ENCODE results near the gene GAA. TPM values are rescaled to one million over a fixed set of nuclear protein-coding genes. Genes with fewer than 3 reads are reported as not detected.

The GAA gene
- total RNA-seq, 2 experiments from 2014 or later, result 22.2 to 22.4 TPM

GRCh38 chr17:80137131-80137530, 35.8 kb downstream of the GAA start:
- no peak overlapping the region for H3K4me3 Mint-ChIP-seq
- no peaks in the 10 kb centered on the region for H3K9me3 Mint-ChIP-seq
- ATAC-seq (ENCODE audit: poor library complexity) (no peak), DNase-seq (no peak)
- Histone ChIP-seq H3K27me3 (ENCODE audit: control insufficient read depth in 1 of 2, insufficient read depth in 2 of 2, low read length in 2 of 2) (no peaks in the 10 kb centered on the region), H3K36me3 (ENCODE audit: insufficient read depth, low read length) (peaks cover 93% of the 10 kb centered on the region), H3K27ac (ENCODE audit: low read depth in 1 of 2, low read length in 2 of 2) (no peak overlapping the region), H3K4me3 (ENCODE audit: low read length) (no peak overlapping the region), H3K4me1 (ENCODE audit: insufficient read depth, low read length) (no peaks in the 10 kb centered on the region), H3K9me3 (ENCODE audit: control insufficient read depth in 1 of 2, insufficient read depth in 1 of 2, low read length in 2 of 2) (no peaks in the 10 kb centered on the region)
- TF ChIP-seq, protein P1, sequence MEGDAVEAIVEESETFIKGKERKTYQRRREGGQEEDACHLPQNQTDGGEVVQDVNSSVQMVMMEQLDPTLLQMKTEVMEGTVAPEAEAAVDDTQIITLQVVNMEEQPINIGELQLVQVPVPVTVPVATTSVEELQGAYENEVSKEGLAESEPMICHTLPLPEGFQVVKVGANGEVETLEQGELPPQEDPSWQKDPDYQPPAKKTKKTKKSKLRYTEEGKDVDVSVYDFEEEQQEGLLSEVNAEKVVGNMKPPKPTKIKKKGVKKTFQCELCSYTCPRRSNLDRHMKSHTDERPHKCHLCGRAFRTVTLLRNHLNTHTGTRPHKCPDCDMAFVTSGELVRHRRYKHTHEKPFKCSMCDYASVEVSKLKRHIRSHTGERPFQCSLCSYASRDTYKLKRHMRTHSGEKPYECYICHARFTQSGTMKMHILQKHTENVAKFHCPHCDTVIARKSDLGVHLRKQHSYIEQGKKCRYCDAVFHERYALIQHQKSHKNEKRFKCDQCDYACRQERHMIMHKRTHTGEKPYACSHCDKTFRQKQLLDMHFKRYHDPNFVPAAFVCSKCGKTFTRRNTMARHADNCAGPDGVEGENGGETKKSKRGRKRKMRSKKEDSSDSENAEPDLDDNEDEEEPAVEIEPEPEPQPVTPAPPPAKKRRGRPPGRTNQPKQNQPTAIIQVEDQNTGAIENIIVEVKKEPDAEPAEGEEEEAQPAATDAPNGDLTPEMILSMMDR (IDR thresholded peaks at IDR 0.05), result no peak
- no peak overlapping the region for H3K27ac Mint-ChIP-seq
- H3K36me3 Mint-ChIP-seq (ENCODE audit: low read depth), result peaks cover 97% of the 10 kb centered on the region
- POLR2A ChIA-PET, result no interaction called here
- no peaks in the 10 kb centered on the region for H3K27me3 Mint-ChIP-seq
- intact Hi-C loops (cut with DNase I, micrococcal nuclease), result no loop called here
- CTCF ChIA-PET, result no interaction called here
- H3K4me1 Mint-ChIP-seq (ENCODE audit: low read depth), result no peaks in the 10 kb centered on the region

- CTCF ChIA-PET, result no interaction called here
These were observed 37.6 kb downstream of the GAA start for GRCh38 chr17:80138856-80139426.

DNA sequence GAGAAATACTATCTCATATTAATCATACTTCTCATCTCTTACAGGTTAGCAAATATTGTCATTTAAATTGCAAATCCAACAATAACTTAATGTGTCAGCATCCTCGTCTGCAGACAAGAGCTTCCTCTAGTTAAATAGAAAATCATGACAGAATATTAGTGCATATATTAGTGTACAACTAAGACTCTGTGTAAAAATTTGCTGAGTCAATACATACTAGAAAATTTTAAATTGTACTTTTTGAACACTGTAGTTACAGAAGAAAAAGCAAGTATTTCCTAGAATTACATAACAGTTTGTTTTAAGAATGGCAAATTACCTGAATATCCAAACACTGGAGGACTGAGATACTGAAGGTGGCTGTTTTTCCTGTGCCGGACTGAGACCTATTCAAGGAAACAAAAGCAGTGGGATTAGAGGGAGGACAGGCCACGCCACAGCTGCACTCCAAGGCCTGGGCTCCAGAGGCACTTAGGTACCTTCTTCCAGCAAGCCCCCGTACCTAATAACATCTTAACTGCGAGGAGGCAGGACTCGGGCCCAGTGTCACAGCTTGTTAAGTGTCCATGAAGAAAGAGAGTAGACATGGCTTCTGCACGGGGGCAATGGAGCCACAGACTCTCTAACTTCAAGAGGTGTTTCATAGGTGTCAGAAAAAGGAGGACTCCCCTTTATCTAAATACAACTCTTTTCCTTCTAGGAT, 40.2 kb downstream of the GAA start:
- ChIA-PET CTCF (interaction anchor here (1.3 kb wide), 1 partner anchor 40 kb away, joined by 5 read pairs; the partner anchor contains the start of gene GAA), POLR2A (no interaction called here)
- H3K27ac ChIP-seq (ENCODE audit: low read depth in 1 of 2, low read length in 2 of 2), result no peak overlapping the region
- DNase-seq (no peak), ATAC-seq (ENCODE audit: poor library complexity) (no peak)
- no peaks in the 10 kb centered on the region for H3K9me3 ChIP-seq (ENCODE audit: control insufficient read depth in 1 of 2, insufficient read depth in 1 of 2, low read length in 2 of 2)
- TF ChIP-seq, protein P1 (IDR thresholded peaks at IDR 0.05), result no peak
- no peaks in the 10 kb centered on the region for H3K27me3 ChIP-seq (ENCODE audit: control insufficient read depth in 1 of 2, insufficient read depth in 2 of 2, low read length in 2 of 2)
- H3K4me3 Mint-ChIP-seq, result no peak overlapping the region
- H3K4me3 ChIP-seq (ENCODE audit: low read length), result no peak overlapping the region
- intact Hi-C loops (cut with DNase I, micrococcal nuclease), result loop anchor here (10.0 kb wide), 2 partner anchors 313 to 1343 kb away; no protein-coding TSS in a partner anchor
- no peaks in the 10 kb centered on the region for H3K9me3 Mint-ChIP-seq
- no peaks in the 10 kb centered on the region for H3K27me3 Mint-ChIP-seq
- peaks cover 77% of the 10 kb centered on the region for H3K36me3 ChIP-seq (ENCODE audit: insufficient read depth, low read length)
- H3K36me3 Mint-ChIP-seq (ENCODE audit: low read depth), result peaks cover 85% of the 10 kb centered on the region
- peaks cover 21% of the 10 kb centered on the region for H3K4me1 Mint-ChIP-seq (ENCODE audit: low read depth)
- peaks cover 27% of the 10 kb centered on the region for H3K4me1 ChIP-seq (ENCODE audit: insufficient read depth, low read length)
- H3K27ac Mint-ChIP-seq, result no peak overlapping the region

More at GRCh38 chr17:80138856-80139426, 37.6 kb downstream of the GAA start:
- no peak for ATAC-seq (ENCODE audit: poor library complexity)
- Histone ChIP-seq H3K9me3 (ENCODE audit: control insufficient read depth in 1 of 2, insufficient read depth in 1 of 2, low read length in 2 of 2) (no peaks in the 10 kb centered on the region), H3K36me3 (ENCODE audit: insufficient read depth, low read length) (peaks cover 99% of the 10 kb centered on the region), H3K27me3 (ENCODE audit: control insufficient read depth in 1 of 2, insufficient read depth in 2 of 2, low read length in 2 of 2) (no peaks in the 10 kb centered on the region), H3K4me3 (ENCODE audit: low read length) (no peak overlapping the region), H3K4me1 (ENCODE audit: insufficient read depth, low read length) (peaks cover 8% of the 10 kb centered on the region), H3K27ac (ENCODE audit: low read depth in 1 of 2, low read length in 2 of 2) (no peak overlapping the region)
- H3K9me3 Mint-ChIP-seq, result no peaks in the 10 kb centered on the region
- POLR2A ChIA-PET, result no interaction called here
- H3K27me3 Mint-ChIP-seq, result no peaks in the 10 kb centered on the region
- H3K27ac Mint-ChIP-seq, result no peak overlapping the region
- TF ChIP-seq, protein P1 (IDR thresholded peaks at IDR 0.05), result no peak
- intact Hi-C loops (cut with DNase I, micrococcal nuclease), result no loop called here
- DNase-seq, result no peak
- peaks cover 98% of the 10 kb centered on the region for H3K36me3 Mint-ChIP-seq (ENCODE audit: low read depth)
- no peak overlapping the region for H3K4me3 Mint-ChIP-seq
- H3K4me1 Mint-ChIP-seq (ENCODE audit: low read depth), result no peaks in the 10 kb centered on the region

All from CD4-positive, alpha-beta T cell (primary cell).